Vagina (tissue), 2 donors: ENCODE measurements around the gene ATMIN. TPM values are rescaled to one million over a fixed set of nuclear protein-coding genes. Genes with fewer than 3 reads are reported as not detected.

Experiments
- DNase-seq, 2 donors: peaks; one replicate each; pipeline ENCODE4 v3.0.0-alpha.2; 2017; ENCODE audit errors: extremely low spot score in 2 of 2
- H3K27ac ChIP-seq: fragments of 200-600 bp; sonication (generic); one replicate; pipeline ENCODE4 v1.5.1; 2019
- H3K27me3 ChIP-seq: fragments of 200-600 bp; sonication (generic); one replicate; pipeline ENCODE4 v1.5.1; 2019
- H3K36me3 ChIP-seq, 2 donors: fragments of 200-600 bp; sonication (generic); one replicate each; pipeline ENCODE4 v1.5.1; 2017 to 2019
- H3K4me1 ChIP-seq: fragments of 200-600 bp; sonication (generic); one replicate; pipeline ENCODE4 v1.5.1; 2019
- H3K4me3 ChIP-seq, 2 donors: fragments of 200-600 bp; sonication (generic); 1 replicate in 1 of 2; 2 replicates in 1 of 2; pipeline ENCODE4 v1.5.1; 2016 to 2019
- H3K9me3 ChIP-seq: fragments of 200-600 bp; sonication (generic); one replicate; pipeline ENCODE4 v1.5.1; 2019
- CTCF ChIP-seq, 3 experiments: fragments of 450-650 bp in 2 of 3; fragments of 200-600 bp in 1 of 3; sonication (generic) in 1 of 3; IDR thresholded peaks; one replicate each; pipeline ENCODE4 v1.5.1; 2017 to 2019; ENCODE audit warnings: antibody characterized with exemption in 3 of 3, mild to moderate bottlenecking in 2 of 3, moderate library complexity in 2 of 3
- POLR2A ChIP-seq, 2 donors: fragments of 450-650 bp; IDR thresholded peaks; one replicate each; pipeline ENCODE4 v1.6.1; 2017; ENCODE audit warnings: antibody characterized with exemption in 2 of 2, mild to moderate bottlenecking in 2 of 2, moderate library complexity in 2 of 2
- POLR2AphosphoS5 ChIP-seq, 2 donors: sonication (generic); formaldehyde crosslinking; IDR thresholded peaks; one replicate each; pipeline ENCODE4 v1.9.0; 2017; ENCODE audit warnings: antibody characterized with exemption in 2 of 2, mild to moderate bottlenecking in 2 of 2, low read depth in 1 of 2; ENCODE audit not compliant: insufficient read depth in 1 of 2
- intact Hi-C: fragments of 100-400 bp; cut with DNase I; formaldehyde crosslinking; loops from one replicate; pipeline ENCODE4 v1.15.1; 2023
- total RNA-seq: library from RNA; depleted of rRNA; stranded (reverse); fragments of >200 nt; gene quantifications from one replicate; pipeline ENCODE4 v1.2.3, GENCODE V29; 2016

ATMIN gene
- total RNA-seq, 1 donor from 2014 or later, result 29.7 TPM

GRCh38 chr16:81005610-81006161, 30.0 kb upstream of the ATMIN start:
- Histone ChIP-seq H3K4me3 (peak overlapping the region; percentile 81 to 97), H3K36me3 (no peaks in the 10 kb centered on the region), H3K27me3 (no peaks in the 10 kb centered on the region), H3K27ac (peak overlapping the region; percentile 98), H3K9me3 (no peaks in the 10 kb centered on the region), H3K4me1 (peaks cover 28% of the 10 kb centered on the region)
- no peak for DNase-seq
- intact Hi-C loops, result no loop called here
- no peak for TF ChIP-seq CTCF (IDR thresholded peaks at IDR 0.05)

- DNase-seq, result peak in 1 of 2 donors; percentile 89
- no peak for TF ChIP-seq POLR2AphosphoS5 (IDR thresholded peaks at IDR 0.05; ENCODE audit: insufficient read depth in 1 of 2, low read depth in 1 of 2)
- TF ChIP-seq CTCF (IDR thresholded peaks at IDR 0.05), result peak in 1 of 3 experiments; percentile 16
- no peak for TF ChIP-seq POLR2A (IDR thresholded peaks at IDR 0.05)
- Histone ChIP-seq H3K4me3 (peak overlapping the region; percentile 81 to 97), H3K9me3 (no peaks in the 10 kb centered on the region), H3K36me3 (no peaks in the 10 kb centered on the region), H3K27ac (peak overlapping the region; percentile 98), H3K27me3 (no peaks in the 10 kb centered on the region), H3K4me1 (peaks cover 28% of the 10 kb centered on the region)
- intact Hi-C loops, result no loop called here
These were observed 29.3 kb upstream of the ATMIN start for GRCh38 chr16:81006211-81006812.

GRCh38 chr16:81006813-81007695, 28.6 kb upstream of the ATMIN start, which contains the start of the genes CENPN and CMC2:
TSS of gene CENPN (plus strand) at chr16:81007214. CDS start at chr16:81011940, 4,726 bp downstream.
TSS of gene CMC2 (minus strand) at chr16:81006885. CDS start at chr16:80997394, 9,491 bp downstream.
- intact Hi-C loops, result no loop called here
- peak; percentile 99 for DNase-seq
- H3K27ac ChIP-seq, result peak within 1 kb of the TSS; percentile 98
- H3K4me1 ChIP-seq, result peaks cover 28% of the 10 kb centered on the region
- no peaks in the 10 kb centered on the region for H3K27me3 ChIP-seq
- no peaks in the 10 kb centered on the region for H3K36me3 ChIP-seq
- H3K4me3 ChIP-seq, result peak within 1 kb of the TSS; percentile 81 to 97
- H3K9me3 ChIP-seq, result no peaks in the 10 kb centered on the region
- TF ChIP-seq CTCF (IDR thresholded peaks at IDR 0.05) (peak in 1 of 3 experiments; percentile 12), POLR2A (IDR thresholded peaks at IDR 0.05) (peak in 1 of 2 donors; percentile 88), POLR2AphosphoS5 (IDR thresholded peaks at IDR 0.05; ENCODE audit: insufficient read depth in 1 of 2, low read depth in 1 of 2) (peak; percentile 88 to 98)

GRCh38 chr16:81008505-81008789, 27.2 kb upstream of the ATMIN start:
- Histone ChIP-seq H3K4me3 (peak overlapping the region in 1 of 2 donors; percentile 97), H3K9me3 (no peaks in the 10 kb centered on the region), H3K27ac (no peak overlapping the region), H3K27me3 (no peaks in the 10 kb centered on the region), H3K4me1 (peaks cover 28% of the 10 kb centered on the region), H3K36me3 (no peaks in the 10 kb centered on the region)
- peak in 1 of 2 donors; percentile 89 for DNase-seq
- intact Hi-C loops, result no loop called here
- TF ChIP-seq CTCF (IDR thresholded peaks at IDR 0.05) (no peak), POLR2A (IDR thresholded peaks at IDR 0.05) (no peak), POLR2AphosphoS5 (IDR thresholded peaks at IDR 0.05; ENCODE audit: insufficient read depth in 1 of 2, low read depth in 1 of 2) (no peak)
